ENCODE results near the gene SGSM1. TPM values are rescaled to one million over a fixed set of nuclear protein-coding genes. Genes with fewer than 3 reads are reported as not detected.

The SGSM1 gene
- total RNA-seq, 1 donor from 2014 or later = 1.3 TPM

- DNase-seq = peak; percentile 33
Observed at GRCh38 chr22:24951942-24952836, 146.2 kb downstream of the SGSM1 start, which contains the start of gene KIAA1671. Gene KIAA1671, plus strand, starts transcription at chr22:24952716. Its CDS starts 75,284 bp downstream, at chr22:25028000.

GRCh38 chr22:24952837-24953383 is 146.9 kb downstream of the SGSM1 start:
- no peak for DNase-seq

GRCh38 chr22:24953384-24954113 is 147.5 kb downstream of the SGSM1 start:
- DNase-seq = no peak

- DNase-seq = no peak
Observed at GRCh38 chr22:24954114-24954463, 148.1 kb downstream of the SGSM1 start.

GRCh38 chr22:24954856-24955255 is 148.8 kb downstream of the SGSM1 start:
- no peak for DNase-seq

- no peak for DNase-seq
Observed at GRCh38 chr22:24957043-24957442, 151.0 kb downstream of the SGSM1 start.

GRCh38 chr22:24961217-24961844 is 155.3 kb downstream of the SGSM1 start:
- DNase-seq = no peak

GRCh38 chr22:24962094-24962493 is 156.1 kb downstream of the SGSM1 start:
- DNase-seq = no peak

- no peak for DNase-seq
Observed at GRCh38 chr22:24962835-24963234, 156.8 kb downstream of the SGSM1 start.

- DNase-seq = no peak
Observed at GRCh38 chr22:24964441-24964840, 158.4 kb downstream of the SGSM1 start.

- DNase-seq = no peak
Observed at GRCh38 chr22:24965822-24966626, 160.0 kb downstream of the SGSM1 start.

- no peak for DNase-seq
Observed at GRCh38 chr22:24968066-24968561, 162.1 kb downstream of the SGSM1 start.

GRCh38 chr22:24969560-24970301 is 163.7 kb downstream of the SGSM1 start:
- no peak for DNase-seq

- DNase-seq = no peak
Observed at GRCh38 chr22:24972369-24972768, 166.4 kb downstream of the SGSM1 start.

- no peak for DNase-seq
Observed at GRCh38 chr22:24973872-24974271, 167.9 kb downstream of the SGSM1 start.

GRCh38 chr22:24975125-24975640 is 169.2 kb downstream of the SGSM1 start:
- no peak for DNase-seq

GRCh38 chr22:24975813-24976341 is 169.9 kb downstream of the SGSM1 start:
- no peak for DNase-seq

GRCh38 chr22:24976442-24977218 is 170.6 kb downstream of the SGSM1 start:
- peak; percentile 37 for DNase-seq
